ENCODE measurements around the gene SH3BP5L.
"Not testable (repeated sequence)": the region's sequence is repeated elsewhere in the genome, so short reads cannot be mapped to it uniquely, and the experiment has no call there.

SH3BP5L gene

DNA sequence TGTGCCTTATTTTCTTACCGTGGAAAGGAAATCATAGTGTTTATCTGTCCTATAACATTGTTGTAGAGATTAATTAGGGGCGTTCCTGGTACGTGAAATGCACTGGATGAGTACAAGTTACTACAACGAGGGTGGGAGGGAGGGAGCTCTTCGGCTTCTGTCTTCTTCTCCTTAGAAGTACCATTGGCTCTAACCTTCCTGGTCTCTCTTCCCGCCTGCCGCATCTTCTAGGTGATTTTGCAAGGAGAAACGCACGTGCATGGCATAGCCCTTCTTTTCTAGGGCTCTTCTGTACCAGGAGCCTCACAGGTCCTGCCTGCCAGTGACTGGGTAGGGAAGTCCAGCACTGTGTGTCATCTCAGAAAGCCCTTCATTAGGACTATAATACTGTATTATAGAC, 16.8 kb downstream of the SH3BP5L start:
- no peaks in the 10 kb centered on the region for H3K27me3 ChIP-seq (ENCODE audit: insufficient read depth, low read depth)
- H3K79me2 ChIP-seq (ENCODE audit: insufficient read depth, low read depth), result no peaks in the 10 kb centered on the region
- peaks cover 12% of the 10 kb centered on the region for H3K4me1 ChIP-seq (ENCODE audit: low read depth, poor library complexity, severe bottlenecking)
- TF ChIP-seq, protein P1, sequence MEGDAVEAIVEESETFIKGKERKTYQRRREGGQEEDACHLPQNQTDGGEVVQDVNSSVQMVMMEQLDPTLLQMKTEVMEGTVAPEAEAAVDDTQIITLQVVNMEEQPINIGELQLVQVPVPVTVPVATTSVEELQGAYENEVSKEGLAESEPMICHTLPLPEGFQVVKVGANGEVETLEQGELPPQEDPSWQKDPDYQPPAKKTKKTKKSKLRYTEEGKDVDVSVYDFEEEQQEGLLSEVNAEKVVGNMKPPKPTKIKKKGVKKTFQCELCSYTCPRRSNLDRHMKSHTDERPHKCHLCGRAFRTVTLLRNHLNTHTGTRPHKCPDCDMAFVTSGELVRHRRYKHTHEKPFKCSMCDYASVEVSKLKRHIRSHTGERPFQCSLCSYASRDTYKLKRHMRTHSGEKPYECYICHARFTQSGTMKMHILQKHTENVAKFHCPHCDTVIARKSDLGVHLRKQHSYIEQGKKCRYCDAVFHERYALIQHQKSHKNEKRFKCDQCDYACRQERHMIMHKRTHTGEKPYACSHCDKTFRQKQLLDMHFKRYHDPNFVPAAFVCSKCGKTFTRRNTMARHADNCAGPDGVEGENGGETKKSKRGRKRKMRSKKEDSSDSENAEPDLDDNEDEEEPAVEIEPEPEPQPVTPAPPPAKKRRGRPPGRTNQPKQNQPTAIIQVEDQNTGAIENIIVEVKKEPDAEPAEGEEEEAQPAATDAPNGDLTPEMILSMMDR (conservative IDR thresholded peaks at IDR 0.05; ENCODE audit: low read depth, low read length), result no peak
- no peak overlapping the region for H2AFZ ChIP-seq (ENCODE audit: low read depth)
- H4K20me1 ChIP-seq (ENCODE audit: insufficient read depth), result no peaks in the 10 kb centered on the region
- no peak overlapping the region for H3K4me2 ChIP-seq
- H3K9ac ChIP-seq, result no peak overlapping the region
- H3K27ac ChIP-seq, result no peak overlapping the region
- no peak overlapping the region for H3K4me3 ChIP-seq (IDR thresholded peaks at IDR 0.05; ENCODE audit: insufficient read depth, low read depth, low read length)
- no peaks in the 10 kb centered on the region for H3K36me3 ChIP-seq (ENCODE audit: insufficient read depth)

DNA sequence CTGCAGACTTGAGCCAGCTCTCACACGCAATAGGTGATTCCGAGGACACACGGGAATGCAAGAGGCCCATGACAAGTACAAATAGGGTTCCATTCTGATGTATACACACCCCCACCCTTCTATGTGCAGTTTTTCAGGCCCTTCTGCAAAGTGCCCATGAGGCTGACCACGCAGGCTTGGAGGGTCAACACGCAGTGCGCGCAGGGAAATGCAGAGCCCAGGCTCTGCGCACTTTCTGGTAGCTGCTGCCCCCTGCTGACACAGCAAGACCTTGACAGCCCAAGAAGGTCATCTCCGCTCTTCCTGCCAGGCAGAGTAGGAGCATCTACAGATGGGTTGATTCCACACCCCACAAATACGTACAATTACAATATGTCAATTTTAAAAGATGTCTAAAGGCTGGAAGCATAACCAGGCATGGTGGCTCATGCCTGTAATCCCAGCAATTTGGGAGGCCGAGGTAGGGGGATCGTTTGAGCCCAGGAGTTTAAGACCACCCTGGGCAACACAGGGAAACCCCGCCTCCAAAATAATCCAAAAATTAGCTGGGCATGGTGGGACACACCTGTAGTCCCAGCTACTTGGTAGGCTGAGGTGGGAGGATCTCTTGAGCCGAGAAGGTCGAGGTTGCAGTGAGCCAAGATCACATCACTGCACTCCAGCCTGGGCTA, 18.5 kb downstream of the SH3BP5L start:
- H3K4me3 ChIP-seq (IDR thresholded peaks at IDR 0.05; ENCODE audit: insufficient read depth, low read depth, low read length), result no peak overlapping the region
- H2AFZ ChIP-seq (ENCODE audit: low read depth), result no peak overlapping the region
- no peak overlapping the region for H3K27ac ChIP-seq
- TF ChIP-seq, protein P1 (conservative IDR thresholded peaks at IDR 0.05; ENCODE audit: low read depth, low read length), result peak; percentile 82
- peaks cover 12% of the 10 kb centered on the region for H3K4me1 ChIP-seq (ENCODE audit: low read depth, poor library complexity, severe bottlenecking)
- no peaks in the 10 kb centered on the region for H3K27me3 ChIP-seq (ENCODE audit: insufficient read depth, low read depth)
- no peak overlapping the region for H3K4me2 ChIP-seq
- no peaks in the 10 kb centered on the region for H3K79me2 ChIP-seq (ENCODE audit: insufficient read depth, low read depth)
- H3K36me3 ChIP-seq (ENCODE audit: insufficient read depth), result no peaks in the 10 kb centered on the region
- H4K20me1 ChIP-seq (ENCODE audit: insufficient read depth), result no peaks in the 10 kb centered on the region
- H3K9ac ChIP-seq, result no peak overlapping the region

DNA sequence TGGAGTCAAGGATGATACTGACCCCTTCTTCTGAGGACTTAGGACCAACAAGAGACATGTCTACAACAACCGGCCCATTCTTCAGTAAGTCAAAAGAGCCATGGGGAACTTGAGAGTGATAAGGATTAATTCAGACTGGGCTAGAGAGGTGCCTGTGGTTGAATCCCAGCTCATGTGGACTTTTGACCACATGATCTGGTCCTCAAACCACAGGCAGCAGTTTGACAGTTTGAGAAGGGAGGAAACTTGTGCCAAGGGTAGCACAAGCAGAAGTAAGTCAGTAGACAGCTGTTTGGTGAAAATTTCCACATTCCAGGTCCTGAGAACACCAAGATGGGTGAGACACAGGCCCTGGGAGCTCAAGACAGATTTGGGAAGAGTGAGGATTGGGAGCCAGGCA, 19.8 kb downstream of the SH3BP5L start:
- TF ChIP-seq, protein P1 (conservative IDR thresholded peaks at IDR 0.05; ENCODE audit: low read depth, low read length), result no peak
- Histone ChIP-seq H3K4me1 (ENCODE audit: low read depth, poor library complexity, severe bottlenecking) (peaks cover 18% of the 10 kb centered on the region), H3K79me2 (ENCODE audit: insufficient read depth, low read depth) (no peaks in the 10 kb centered on the region), H3K27me3 (ENCODE audit: insufficient read depth, low read depth) (no peaks in the 10 kb centered on the region), H4K20me1 (ENCODE audit: insufficient read depth) (no peaks in the 10 kb centered on the region), H3K4me3 (IDR thresholded peaks at IDR 0.05; ENCODE audit: insufficient read depth, low read depth, low read length) (no peak overlapping the region), H3K9ac (no peak overlapping the region), H3K36me3 (ENCODE audit: insufficient read depth) (no peaks in the 10 kb centered on the region), H3K4me2 (no peak overlapping the region), H2AFZ (ENCODE audit: low read depth) (no peak overlapping the region), H3K27ac (no peak overlapping the region)

DNA sequence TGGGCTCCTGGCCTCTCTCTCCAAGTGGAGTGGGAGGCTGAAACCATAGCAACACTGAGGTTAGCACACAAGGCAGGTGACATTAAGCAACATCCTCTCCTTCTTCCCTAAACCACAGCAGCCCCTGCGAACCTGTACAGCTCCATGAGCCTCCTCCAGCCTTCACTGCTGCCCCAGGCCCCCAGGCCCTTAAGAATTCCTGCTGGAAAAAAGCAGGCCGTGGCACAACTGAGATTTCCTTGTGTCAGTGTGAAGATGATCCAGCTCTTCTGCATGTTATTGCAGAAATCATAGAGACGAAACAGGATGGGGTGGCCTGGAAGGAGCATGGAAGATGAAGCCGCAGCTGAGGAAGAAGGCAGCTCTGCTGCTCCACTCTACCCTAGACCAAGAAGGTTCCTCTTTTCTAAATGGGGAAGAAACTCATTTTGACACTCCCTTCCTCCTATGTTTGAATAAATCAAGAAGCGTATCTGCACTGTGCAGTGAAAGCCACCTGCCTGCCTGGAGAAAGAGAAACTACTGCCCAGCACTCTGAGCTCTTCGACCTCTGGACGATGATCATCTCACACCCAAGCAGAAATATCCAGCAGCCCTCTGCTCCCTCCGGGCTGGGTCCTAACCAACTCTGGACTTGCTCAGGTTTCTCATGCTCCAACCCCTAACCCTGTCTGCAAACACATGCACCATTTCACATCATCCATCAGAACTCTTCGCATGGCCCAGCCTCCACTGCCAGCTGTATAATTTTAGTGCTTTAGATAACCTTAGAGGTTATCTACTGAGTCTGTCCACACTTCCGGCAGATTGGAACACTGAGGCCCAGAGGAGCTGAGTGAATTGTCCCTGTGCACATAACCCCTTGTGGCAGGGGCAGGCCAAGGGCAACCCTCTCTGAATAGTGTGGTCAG, 20.7 kb downstream of the SH3BP5L start:
- H3K4me1 ChIP-seq (ENCODE audit: low read depth, poor library complexity, severe bottlenecking), result peaks cover 27% of the 10 kb centered on the region
- H3K27ac ChIP-seq, result no peak overlapping the region
- no peak overlapping the region for H2AFZ ChIP-seq (ENCODE audit: low read depth)
- H3K79me2 ChIP-seq (ENCODE audit: insufficient read depth, low read depth), result no peaks in the 10 kb centered on the region
- H3K27me3 ChIP-seq (ENCODE audit: insufficient read depth, low read depth), result no peaks in the 10 kb centered on the region
- no peak overlapping the region for H3K4me3 ChIP-seq (IDR thresholded peaks at IDR 0.05; ENCODE audit: insufficient read depth, low read depth, low read length)
- no peaks in the 10 kb centered on the region for H3K36me3 ChIP-seq (ENCODE audit: insufficient read depth)
- H3K9ac ChIP-seq, result no peak overlapping the region
- TF ChIP-seq, protein P1 (conservative IDR thresholded peaks at IDR 0.05; ENCODE audit: low read depth, low read length), result no peak
- H3K4me2 ChIP-seq, result no peak overlapping the region
- no peaks in the 10 kb centered on the region for H4K20me1 ChIP-seq (ENCODE audit: insufficient read depth)

DNA sequence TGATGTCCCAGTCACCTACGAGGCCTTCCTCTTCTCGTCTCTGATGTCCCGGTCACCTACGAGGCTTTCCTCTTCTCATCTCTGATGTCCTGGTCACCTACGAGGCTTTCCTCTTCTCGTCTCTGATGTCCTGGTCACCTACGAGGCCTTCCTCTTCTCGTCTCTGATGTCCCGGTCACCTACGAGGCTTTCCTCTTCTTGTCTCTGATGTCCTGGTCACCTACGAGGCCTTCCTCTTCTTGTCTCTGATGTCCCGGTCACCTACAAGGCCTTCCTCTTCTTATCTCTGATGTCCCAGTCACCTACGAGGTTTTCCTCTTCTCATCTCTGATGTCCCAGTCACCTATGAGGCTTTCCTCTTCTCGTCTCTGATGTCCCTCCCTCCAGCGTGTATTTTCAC, 22.2 kb downstream of the SH3BP5L start:
- peaks cover 30% of the 10 kb centered on the region for H3K4me1 ChIP-seq (ENCODE audit: low read depth, poor library complexity, severe bottlenecking)
- H3K27me3 ChIP-seq (ENCODE audit: insufficient read depth, low read depth); H3K4me2 ChIP-seq; H3K4me3 ChIP-seq (IDR thresholded peaks at IDR 0.05; ENCODE audit: insufficient read depth, low read depth, low read length); H3K79me2 ChIP-seq (ENCODE audit: insufficient read depth, low read depth); H3K36me3 ChIP-seq (ENCODE audit: insufficient read depth); H4K20me1 ChIP-seq (ENCODE audit: insufficient read depth); H2AFZ ChIP-seq (ENCODE audit: low read depth); H3K27ac ChIP-seq; H3K9ac ChIP-seq: not testable (repeated sequence)

Data from KMS-11 (cell line).